HepG2 (cell line): ENCODE data around the gene SGMS1. TPM values are rescaled to one million over a fixed set of nuclear protein-coding genes. Genes with fewer than 3 reads are reported as not detected.
A peak's percentile ranks its signal among the peaks of the same experiment; 100 is the strongest.

Experiments
- DR1 ChIP-seq: sonication (generic); formaldehyde crosslinking; IDR thresholded peaks from 2 replicates; pipeline ENCODE4 v1.8.0; 2021; ENCODE audit warnings: mild to moderate bottlenecking, missing genetic modification reagents, inconsistent platforms
- FOXA3 ChIP-seq: IDR thresholded peaks from 2 replicates; pipeline ENCODE4 v1.6.1; 2016; ENCODE audit warnings: missing genetic modification reagents, missing compliant biosample characterization
- FOXO1 ChIP-seq: sonication (generic); formaldehyde crosslinking; IDR thresholded peaks from 2 replicates; pipeline ENCODE4 v1.4.0; 2020; ENCODE audit warnings: missing genetic modification reagents
- GATAD2A ChIP-seq: IDR thresholded peaks from 2 replicates; pipeline ENCODE4 v1.6.1; 2016
- HNF4G ChIP-seq, 2 experiments: sonication (generic) in 1 of 2; formaldehyde crosslinking in 1 of 2; IDR thresholded peaks; 2 replicates each; pipeline versions ENCODE4 v1.4.0 to v1.6.1; 2011 to 2020; ENCODE audit warnings: borderline replicate concordance in 2 of 2, low read depth in 2 of 2, mild to moderate bottlenecking in 2 of 2, low read length in 1 of 2, missing genetic modification reagents in 1 of 2, moderate library complexity in 1 of 2
- KDM6A ChIP-seq: IDR thresholded peaks from 2 replicates; pipeline ENCODE4 v1.6.1; 2016; ENCODE audit warnings: low read depth
- LCORL ChIP-seq, 2 experiments: fragments of 450-650 bp in 1 of 2; sonication (generic) in 1 of 2; formaldehyde crosslinking in 1 of 2; IDR thresholded peaks; 2 replicates each; pipeline versions ENCODE4 v1.5.0 to v1.6.1; 2017 to 2020; ENCODE audit warnings: antibody characterized with exemption in 1 of 2, missing genetic modification reagents in 1 of 2
- MEF2D ChIP-seq: sonication (generic); formaldehyde crosslinking; IDR thresholded peaks from 2 replicates; pipeline ENCODE4 v1.5.1; 2020; ENCODE audit warnings: mild to moderate bottlenecking, missing genetic modification reagents
- MEIS2 ChIP-seq: sonication (generic); formaldehyde crosslinking; IDR thresholded peaks from 2 replicates; pipeline ENCODE4 v1.9.0; 2021; ENCODE audit warnings: mild to moderate bottlenecking, missing genetic modification reagents
- MIER3 ChIP-seq: IDR thresholded peaks from 2 replicates; pipeline ENCODE4 v1.6.1; 2016; ENCODE audit warnings: missing compliant biosample characterization, borderline replicate concordance
- NFIC ChIP-seq: IDR thresholded peaks from 2 replicates; pipeline ENCODE4 v1.6.1; 2012; ENCODE audit warnings: mild to moderate bottlenecking, low read length, inconsistent platforms
- NR0B2 ChIP-seq: sonication (generic); formaldehyde crosslinking; IDR thresholded peaks from 2 replicates; pipeline ENCODE4 v1.4.0; 2020; ENCODE audit warnings: mild to moderate bottlenecking, missing genetic modification reagents
- SIX4 ChIP-seq: sonication (generic); formaldehyde crosslinking; IDR thresholded peaks from 2 replicates; pipeline ENCODE4 v1.4.0; 2020; ENCODE audit warnings: missing genetic modification reagents
- SMC3 ChIP-seq: IDR thresholded peaks from 2 replicates; pipeline ENCODE4 v1.6.1; 2011; ENCODE audit warnings: low read length, improper control_type of control experiment
- TCF7L2 ChIP-seq: IDR thresholded peaks from 2 replicates; pipeline ENCODE4 v1.6.1; 2011; ENCODE audit warnings: mild to moderate bottlenecking, low read depth, low read length, moderate library complexity
- TOE1 ChIP-seq: sonication (generic); formaldehyde crosslinking; IDR thresholded peaks from 2 replicates; pipeline ENCODE4 v1.4.0; 2020; ENCODE audit warnings: mild to moderate bottlenecking, missing genetic modification reagents
- ZKSCAN8 ChIP-seq: IDR thresholded peaks from 2 replicates; pipeline ENCODE4 v1.6.1; 2016; ENCODE audit warnings: borderline replicate concordance, missing genetic modification reagents, missing compliant biosample characterization
- ZMYM3 ChIP-seq: sonication (generic); formaldehyde crosslinking; IDR thresholded peaks from 2 replicates; pipeline ENCODE4 v1.5.1; 2020; ENCODE audit warnings: mild to moderate bottlenecking, missing genetic modification reagents
- ZMYM4 ChIP-seq: sonication (generic); formaldehyde crosslinking; IDR thresholded peaks from 2 replicates; pipeline ENCODE4 v1.8.1; 2023; ENCODE audit warnings: mild to moderate bottlenecking, missing genetic modification reagents
- ZNF264 ChIP-seq: sonication (generic); formaldehyde crosslinking; IDR thresholded peaks from 2 replicates; pipeline ENCODE4 v1.4.0; 2020; ENCODE audit warnings: missing genetic modification reagents
- ZNF451 ChIP-seq: sonication (generic); formaldehyde crosslinking; IDR thresholded peaks from 2 replicates; pipeline ENCODE4 v1.5.0; 2020; ENCODE audit warnings: mild to moderate bottlenecking, missing genetic modification reagents
- polyA plus RNA-seq, 8 experiments: library from polyadenylated mRNA; depleted of rRNA in 3 of 8; stranded (reverse) in 7 of 8; unstranded in 1 of 8; fragments of >200 nt; fragmentation: Illumina TruSeq in 4 of 8; extraction: Trizol in 4 of 8; gene quantifications; 2 replicates each; pipeline versions ENCODE4 v1.2.1 to v1.2.3, GENCODE V29; 2011 to 2016; ENCODE audit warnings: low read depth in 4 of 8, missing spikeins in 1 of 8, mixed read lengths in 1 of 8; ENCODE audit not compliant: insufficient read depth in 1 of 8
- total RNA-seq, 5 experiments: library from RNA; depleted of rRNA; stranded (reverse); fragments of >200 nt; fragmentation: Illumina TruSeq; extraction: Trizol; gene quantifications; 2 replicates each; pipeline ENCODE4 v1.2.3, GENCODE V29; 2016; ENCODE audit warnings: low read depth in 1 of 5
- TF ChIP-seq, protein P1 (sequence below): sonication (generic); formaldehyde crosslinking; IDR thresholded peaks from 2 replicates; pipeline ENCODE4 v1.4.0; 2020; ENCODE audit warnings: missing genetic modification reagents, mild to moderate bottlenecking, borderline replicate concordance
- TF ChIP-seq, protein P2 (sequence below): sonication (generic); formaldehyde crosslinking; IDR thresholded peaks from 2 replicates; pipeline ENCODE4 v1.4.0; 2020; ENCODE audit warnings: mild to moderate bottlenecking, low read depth, missing genetic modification reagents
- TF ChIP-seq, protein P3 (sequence below): sonication (generic); formaldehyde crosslinking; IDR thresholded peaks from 2 replicates; pipeline ENCODE4 v1.5.0; 2020; ENCODE audit warnings: mild to moderate bottlenecking, missing genetic modification reagents, borderline replicate concordance
- TF ChIP-seq, protein P4 (sequence below): sonication (generic); formaldehyde crosslinking; IDR thresholded peaks from 2 replicates; pipeline ENCODE4 v1.8.0; 2022; ENCODE audit warnings: missing genetic modification reagents, mild to moderate bottlenecking, moderate library complexity, borderline replicate concordance

The SGMS1 gene
- total and polyA plus RNA-seq, 2 of the 13 experiments (the other 11 are each of a cell fraction or from before 2014, with no cell fraction given) = 6.5 to 15.1 TPM

- TF ChIP-seq, protein P1, sequence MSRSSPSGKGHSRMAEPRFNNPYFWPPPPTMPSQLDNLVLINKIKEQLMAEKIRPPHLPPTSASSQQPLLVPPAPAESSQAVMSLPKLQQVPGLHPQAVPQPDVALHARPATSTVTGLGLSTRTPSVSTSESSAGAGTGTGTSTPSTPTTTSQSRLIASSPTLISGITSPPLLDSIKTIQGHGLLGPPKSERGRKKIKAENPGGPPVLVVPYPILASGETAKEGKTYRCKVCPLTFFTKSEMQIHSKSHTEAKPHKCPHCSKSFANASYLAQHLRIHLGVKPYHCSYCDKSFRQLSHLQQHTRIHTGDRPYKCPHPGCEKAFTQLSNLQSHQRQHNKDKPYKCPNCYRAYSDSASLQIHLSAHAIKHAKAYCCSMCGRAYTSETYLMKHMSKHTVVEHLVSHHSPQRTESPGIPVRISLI = peak; percentile 46; the same call in 1 of the 2 replicates
- 0 out of 2 replicates have a peak, but pooled peaks have one; percentile 6 for TF ChIP-seq SMC3
- TF ChIP-seq MEF2D = peak; percentile 61
- peak; percentile 59; the same call in 1 of the 2 replicates for TF ChIP-seq MIER3 (CRISPR knock-in tag)
- peak; percentile 68 for TF ChIP-seq KDM6A
- TF ChIP-seq NR0B2 (CRISPR knock-in tag) = no peak
- no peak for TF ChIP-seq LCORL (IDR thresholded peaks at IDR 0.05)
- peak; percentile 39; the same call in 1 of the 2 replicates for TF ChIP-seq LCORL (CRISPR knock-in tag; IDR thresholded peaks at IDR 0.05)
- TF ChIP-seq NFIC = peak; percentile 66; the same call in 1 of the 2 replicates
- no peak for TF ChIP-seq DR1 (CRISPR knock-in tag)
- TF ChIP-seq HNF4G (IDR thresholded peaks at IDR 0.05; ENCODE audit: borderline replicate concordance, low read depth, low read length) = 0 out of 2 replicates have a peak, but pooled peaks have one; percentile 26
- no peak for TF ChIP-seq HNF4G (CRISPR knock-in tag; IDR thresholded peaks at IDR 0.05; ENCODE audit: borderline replicate concordance, low read depth)
- peak; percentile 87 for TF ChIP-seq GATAD2A (CRISPR knock-in tag)
- TF ChIP-seq ZMYM3 (CRISPR knock-in tag) = peak; percentile 44; the same call in 1 of the 2 replicates
- TF ChIP-seq ZNF264 = 0 out of 2 replicates have a peak, but pooled peaks have one; percentile 40
- TF ChIP-seq, protein P2, sequence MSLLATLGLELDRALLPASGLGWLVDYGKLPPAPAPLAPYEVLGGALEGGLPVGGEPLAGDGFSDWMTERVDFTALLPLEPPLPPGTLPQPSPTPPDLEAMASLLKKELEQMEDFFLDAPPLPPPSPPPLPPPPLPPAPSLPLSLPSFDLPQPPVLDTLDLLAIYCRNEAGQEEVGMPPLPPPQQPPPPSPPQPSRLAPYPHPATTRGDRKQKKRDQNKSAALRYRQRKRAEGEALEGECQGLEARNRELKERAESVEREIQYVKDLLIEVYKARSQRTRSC = no peak
- TF ChIP-seq ZMYM4 (CRISPR knock-in tag) = peak; percentile 71; the same call in 1 of the 2 replicates
- TF ChIP-seq FOXO1 (CRISPR knock-in tag) = peak; percentile 91; the same call in 1 of the 2 replicates
- TF ChIP-seq TCF7L2 = no peak
- TF ChIP-seq, protein P3, sequence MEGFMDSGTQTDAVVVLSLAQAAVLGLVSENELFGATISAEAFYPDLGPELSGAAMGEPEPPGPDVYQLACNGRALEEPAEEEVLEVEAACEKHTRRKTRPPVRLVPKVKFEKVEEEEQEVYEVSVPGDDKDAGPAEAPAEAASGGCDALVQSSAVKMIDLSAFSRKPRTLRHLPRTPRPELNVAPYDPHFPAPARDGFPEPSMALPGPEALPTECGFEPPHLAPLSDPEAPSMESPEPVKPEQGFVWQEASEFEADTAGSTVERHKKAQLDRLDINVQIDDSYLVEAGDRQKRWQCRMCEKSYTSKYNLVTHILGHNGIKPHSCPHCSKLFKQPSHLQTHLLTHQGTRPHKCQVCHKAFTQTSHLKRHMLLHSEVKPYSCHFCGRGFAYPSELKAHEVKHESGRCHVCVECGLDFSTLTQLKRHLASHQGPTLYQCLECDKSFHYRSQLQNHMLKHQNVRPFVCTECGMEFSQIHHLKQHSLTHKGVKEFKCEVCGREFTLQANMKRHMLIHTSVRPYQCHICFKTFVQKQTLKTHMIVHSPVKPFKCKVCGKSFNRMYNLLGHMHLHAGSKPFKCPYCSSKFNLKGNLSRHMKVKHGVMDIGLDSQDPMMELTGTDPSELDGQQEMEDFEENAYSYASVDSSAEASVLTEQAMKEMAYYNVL = peak; percentile 80
- TF ChIP-seq ZKSCAN8 (CRISPR knock-in tag) = 0 out of 2 replicates have a peak, but pooled peaks have one; percentile 59
- TF ChIP-seq FOXA3 = peak; percentile 92
- TF ChIP-seq ZNF451 = no peak
- TF ChIP-seq, protein P4, sequence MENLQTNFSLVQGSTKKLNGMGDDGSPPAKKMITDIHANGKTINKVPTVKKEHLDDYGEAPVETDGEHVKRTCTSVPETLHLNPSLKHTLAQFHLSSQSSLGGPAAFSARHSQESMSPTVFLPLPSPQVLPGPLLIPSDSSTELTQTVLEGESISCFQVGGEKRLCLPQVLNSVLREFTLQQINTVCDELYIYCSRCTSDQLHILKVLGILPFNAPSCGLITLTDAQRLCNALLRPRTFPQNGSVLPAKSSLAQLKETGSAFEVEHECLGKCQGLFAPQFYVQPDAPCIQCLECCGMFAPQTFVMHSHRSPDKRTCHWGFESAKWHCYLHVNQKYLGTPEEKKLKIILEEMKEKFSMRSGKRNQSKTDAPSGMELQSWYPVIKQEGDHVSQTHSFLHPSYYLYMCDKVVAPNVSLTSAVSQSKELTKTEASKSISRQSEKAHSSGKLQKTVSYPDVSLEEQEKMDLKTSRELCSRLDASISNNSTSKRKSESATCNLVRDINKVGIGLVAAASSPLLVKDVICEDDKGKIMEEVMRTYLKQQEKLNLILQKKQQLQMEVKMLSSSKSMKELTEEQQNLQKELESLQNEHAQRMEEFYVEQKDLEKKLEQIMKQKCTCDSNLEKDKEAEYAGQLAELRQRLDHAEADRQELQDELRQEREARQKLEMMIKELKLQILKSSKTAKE (CRISPR knock-in tag) = 0 out of 2 replicates have a peak, but pooled peaks have one; percentile 45
- TF ChIP-seq MEIS2 (CRISPR knock-in tag) = no peak
- TF ChIP-seq SIX4 (CRISPR knock-in tag) = 0 out of 2 replicates have a peak, but pooled peaks have one; percentile 43
- no peak for TF ChIP-seq TOE1 (CRISPR knock-in tag)
Measured at GRCh38 chr10:50392426-50392825, 231.3 kb downstream of the SGMS1 start (continued).
